Panc1 (cell line): ENCODE results near the gene DNAJA1.
"Not testable (repeated sequence)": the region's sequence is repeated elsewhere in the genome, so short reads cannot be mapped to it uniquely, and the experiment has no call there.

Source experiments
- TCF7L2 ChIP-seq: IDR thresholded peaks from 2 replicates; pipeline ENCODE4 v1.6.1; 2011; ENCODE audit warnings: mild to moderate bottlenecking, low read depth, low read length, inconsistent platforms
- TF ChIP-seq, protein P1 (sequence below): fragments of 450-650 bp; IDR thresholded peaks from 2 replicates; pipeline ENCODE4 v1.5.1; 2017; ENCODE audit warnings: mild to moderate bottlenecking

DNA sequence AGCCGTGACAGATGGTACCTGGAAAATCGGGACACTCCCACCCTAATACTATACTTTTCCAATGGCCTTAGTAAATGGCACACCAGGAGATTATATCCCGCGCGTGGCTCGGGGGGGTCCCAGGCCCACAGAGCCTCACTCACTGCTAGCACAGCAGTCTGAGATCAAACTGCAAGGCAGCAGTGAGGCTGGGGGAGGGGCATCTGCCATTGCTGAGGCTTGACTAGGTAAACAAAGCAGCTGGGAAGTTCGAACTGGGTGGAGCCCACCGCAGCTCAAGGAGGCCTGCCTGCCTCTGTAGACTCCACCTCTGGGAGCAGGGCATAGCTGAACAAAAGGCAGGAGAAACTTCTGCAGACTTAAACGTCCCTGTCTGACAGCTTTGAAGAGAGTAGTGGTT is 60.6 kb downstream of the DNAJA1 start:
- TF ChIP-seq, protein P1, sequence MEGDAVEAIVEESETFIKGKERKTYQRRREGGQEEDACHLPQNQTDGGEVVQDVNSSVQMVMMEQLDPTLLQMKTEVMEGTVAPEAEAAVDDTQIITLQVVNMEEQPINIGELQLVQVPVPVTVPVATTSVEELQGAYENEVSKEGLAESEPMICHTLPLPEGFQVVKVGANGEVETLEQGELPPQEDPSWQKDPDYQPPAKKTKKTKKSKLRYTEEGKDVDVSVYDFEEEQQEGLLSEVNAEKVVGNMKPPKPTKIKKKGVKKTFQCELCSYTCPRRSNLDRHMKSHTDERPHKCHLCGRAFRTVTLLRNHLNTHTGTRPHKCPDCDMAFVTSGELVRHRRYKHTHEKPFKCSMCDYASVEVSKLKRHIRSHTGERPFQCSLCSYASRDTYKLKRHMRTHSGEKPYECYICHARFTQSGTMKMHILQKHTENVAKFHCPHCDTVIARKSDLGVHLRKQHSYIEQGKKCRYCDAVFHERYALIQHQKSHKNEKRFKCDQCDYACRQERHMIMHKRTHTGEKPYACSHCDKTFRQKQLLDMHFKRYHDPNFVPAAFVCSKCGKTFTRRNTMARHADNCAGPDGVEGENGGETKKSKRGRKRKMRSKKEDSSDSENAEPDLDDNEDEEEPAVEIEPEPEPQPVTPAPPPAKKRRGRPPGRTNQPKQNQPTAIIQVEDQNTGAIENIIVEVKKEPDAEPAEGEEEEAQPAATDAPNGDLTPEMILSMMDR = not testable (repeated sequence)
- not testable (repeated sequence) for TF ChIP-seq TCF7L2
